GM12878 (cell line): Measurements from ENCODE around the gene TMBIM6. TPM values are rescaled to one million over a fixed set of nuclear protein-coding genes. Genes with fewer than 3 reads are reported as not detected.

ENCODE experiments used
- IRF5 ChIP-seq: fragments of 450-650 bp; IDR thresholded peaks from 2 replicates; pipeline ENCODE4 v1.6.1; 2017; ENCODE audit warnings: borderline replicate concordance
- JUND ChIP-seq: IDR thresholded peaks from 2 replicates; pipeline ENCODE4 v1.6.1; 2012; ENCODE audit warnings: low read depth, mild to moderate bottlenecking, low read length, improper control_type of control experiment, moderate library complexity
- MEF2B ChIP-seq: fragments of 450-650 bp; IDR thresholded peaks from 2 replicates; pipeline ENCODE4 v1.6.1; 2018; ENCODE audit warnings: mild to moderate bottlenecking, moderate library complexity; ENCODE audit not compliant: partially characterized antibody, poor library complexity, severe bottlenecking
- MLLT1 ChIP-seq: fragments of 450-650 bp; IDR thresholded peaks from 2 replicates; pipeline ENCODE4 v1.6.1; 2016; ENCODE audit warnings: mild to moderate bottlenecking
- NR2C2 ChIP-seq: IDR thresholded peaks from 2 replicates; pipeline ENCODE4 v1.6.1; 2011; ENCODE audit warnings: borderline replicate concordance, low read depth; ENCODE audit not compliant: control insufficient read depth, insufficient read length
- SKIL ChIP-seq: fragments of 450-650 bp; IDR thresholded peaks from 2 replicates; pipeline ENCODE4 v1.6.1; 2017; ENCODE audit warnings: mild to moderate bottlenecking, low read depth, inconsistent platforms; ENCODE audit not compliant: poor library complexity, severe bottlenecking
- STAT3 ChIP-seq: IDR thresholded peaks from 2 replicates; pipeline ENCODE4 v1.6.1; 2011; ENCODE audit warnings: low read depth, low read length, improper control_type of control experiment
- SUPT20H ChIP-seq: IDR thresholded peaks from 2 replicates; pipeline ENCODE4 v1.6.1; 2011; ENCODE audit warnings: low read depth, mild to moderate bottlenecking, low read length, moderate library complexity, borderline replicate concordance; ENCODE audit not compliant: control insufficient read depth
- USF2 ChIP-seq: IDR thresholded peaks from 2 replicates; pipeline ENCODE4 v1.6.1; 2011; ENCODE audit warnings: low read depth, low read length, improper control_type of control experiment, borderline replicate concordance
- polyA plus RNA-seq, 11 experiments: library from polyadenylated mRNA; depleted of rRNA in 4 of 11; unstranded in 6 of 11; stranded (reverse) in 5 of 11; fragments of >200 nt; fragmentation: Nextera tagmentation in 4 of 11; fragmentation: Illumina TruSeq in 1 of 11; extraction: Ambion mirVana in 4 of 11; extraction: Trizol in 1 of 11; gene quantifications; 1 replicate in 1 of 11; 2 replicates in 10 of 11; pipeline versions ENCODE4 v1.2.1 to v1.2.3, GENCODE V29; 2011 to 2016; ENCODE audit warnings: inconsistent platforms in 2 of 11, missing spikeins in 2 of 11, low read depth in 1 of 11
- total RNA-seq, 4 experiments: library from RNA; depleted of rRNA in 3 of 4; stranded (reverse); fragments of >200 nt in 3 of 4; fragmentation: Illumina TruSeq in 1 of 4; extraction: Trizol in 1 of 4; gene quantifications; 2 replicates each; pipeline versions ENCODE4 v1.2.1 to v1.2.3, GENCODE V29; 2013 to 2021

TMBIM6 gene
- total and polyA plus RNA-seq, 10 of the 15 experiments (the other 5 are each of a cell fraction or from before 2014, with no cell fraction given): 224 to 1,192 (median 379) TPM

GRCh38 chr12:49811961-49812401 is 70.6 kb downstream of the TMBIM6 start (continued):
- TF ChIP-seq IRF5 (no peak), STAT3 (no peak), MLLT1 (peak; percentile 85; the same call in 1 of the 2 replicates), USF2 (no peak), SKIL (peak; percentile 89), NR2C2 (no peak), SUPT20H (no peak), JUND (no peak), MEF2B (peak; percentile 48)
